D341Med (cell line): ENCODE data around the gene IQSEC3.
A peak's percentile ranks its signal among the peaks of the same experiment; 100 is the strongest.

Source experiments
- DNase-seq: peaks from one replicate; pipeline ENCODE4 v3.0.0; 2012; ENCODE audit warnings: low spot score

The IQSEC3 gene

GRCh38 chr12:80681-81190 is 14.2 kb downstream of the IQSEC3 start:
- peak; percentile 5 for DNase-seq

- DNase-seq: peak; percentile 12
Measured at GRCh38 chr12:82740-83139, 16.2 kb downstream of the IQSEC3 start.

- DNase-seq: peak; percentile 69
Measured at GRCh38 chr12:84056-84455, 17.5 kb downstream of the IQSEC3 start.

DNA sequence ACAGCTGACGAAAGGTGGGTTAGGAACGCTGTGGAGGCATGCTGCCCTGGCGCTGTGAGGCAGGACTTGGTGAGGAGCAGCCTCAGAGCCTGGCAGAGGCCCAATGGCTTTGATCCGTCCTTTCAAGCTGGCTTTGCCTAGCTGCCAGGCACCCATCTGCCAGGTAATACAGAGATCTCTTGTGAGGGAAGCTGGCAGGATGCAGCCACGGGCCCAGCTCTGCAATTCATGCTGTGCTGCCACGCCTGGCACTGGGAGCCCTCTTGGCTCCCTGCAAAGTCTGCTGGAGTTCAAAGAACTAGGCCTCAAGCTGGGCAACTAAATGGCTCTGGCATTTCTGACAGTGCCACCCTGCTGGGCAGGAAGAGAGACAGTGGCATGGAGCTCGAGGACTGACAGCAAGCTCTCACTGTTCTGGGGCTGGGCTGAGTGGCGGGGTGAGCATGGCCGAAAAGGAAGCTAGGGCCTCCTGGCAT is 18.7 kb downstream of the IQSEC3 start:
- DNase-seq: peak; percentile 57

GRCh38 chr12:87315-87714 is 20.7 kb downstream of the IQSEC3 start:
- DNase-seq: no peak

DNA sequence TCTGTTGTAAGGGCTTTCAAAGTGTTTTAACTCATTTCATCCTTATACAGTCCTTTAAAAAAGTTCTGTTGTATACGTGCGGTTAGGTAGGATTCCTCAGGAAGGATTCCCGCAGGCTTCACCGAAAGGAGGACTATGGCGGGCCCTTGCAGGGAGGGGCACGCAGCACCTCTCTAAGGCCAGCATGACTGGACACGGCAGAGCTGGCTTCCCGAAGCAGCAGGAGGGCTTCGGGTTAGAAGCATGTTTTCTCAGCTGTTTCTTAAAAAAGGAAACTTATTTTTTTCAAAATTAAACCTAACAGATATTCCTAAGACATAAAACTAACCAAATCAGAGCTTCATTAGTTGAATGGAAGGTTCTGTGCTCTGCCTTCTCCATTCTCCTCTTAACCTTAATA is 21.3 kb downstream of the IQSEC3 start:
- DNase-seq: no peak

- DNase-seq: no peak
Measured at GRCh38 chr12:89653-90052, 23.1 kb downstream of the IQSEC3 start.

- DNase-seq: no peak
Measured at GRCh38 chr12:91213-91612, 24.6 kb downstream of the IQSEC3 start.

DNA sequence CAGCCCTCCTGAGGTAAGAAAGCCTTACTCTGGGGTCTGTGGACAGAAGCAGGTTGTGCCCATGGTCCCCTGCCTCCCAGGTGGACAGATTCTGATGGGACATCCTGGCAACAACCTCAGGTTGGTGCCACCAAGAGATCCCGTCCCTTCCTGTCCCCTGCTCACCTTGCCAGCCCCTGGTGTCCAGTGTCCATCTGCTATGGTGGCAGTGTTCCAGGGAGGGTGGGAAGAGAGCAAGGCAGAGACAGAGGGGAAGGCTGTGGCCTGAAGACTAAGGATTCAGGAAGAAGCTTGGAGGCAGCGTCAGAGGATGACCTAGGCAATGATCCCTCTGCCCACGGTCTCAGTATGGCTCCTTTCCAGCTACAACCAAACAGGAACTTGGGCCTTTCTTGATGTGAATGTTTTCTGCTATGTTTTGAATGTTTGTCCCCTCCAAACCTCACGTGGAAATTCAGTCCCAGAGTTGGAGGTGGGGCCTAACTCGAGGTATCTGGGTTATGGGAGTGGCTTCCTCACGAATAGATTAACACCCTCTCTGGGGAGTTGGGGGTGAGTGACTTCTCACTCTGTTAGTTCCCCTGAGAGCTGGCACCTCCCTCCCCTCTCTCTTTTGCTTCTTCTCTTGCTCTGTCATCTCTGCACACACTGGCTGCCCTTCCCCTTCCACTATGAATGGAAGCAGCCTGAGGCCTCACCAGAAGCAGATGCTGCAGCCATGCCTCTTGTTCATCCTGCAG is 26.9 kb downstream of the IQSEC3 start:
- DNase-seq: no peak

DNA sequence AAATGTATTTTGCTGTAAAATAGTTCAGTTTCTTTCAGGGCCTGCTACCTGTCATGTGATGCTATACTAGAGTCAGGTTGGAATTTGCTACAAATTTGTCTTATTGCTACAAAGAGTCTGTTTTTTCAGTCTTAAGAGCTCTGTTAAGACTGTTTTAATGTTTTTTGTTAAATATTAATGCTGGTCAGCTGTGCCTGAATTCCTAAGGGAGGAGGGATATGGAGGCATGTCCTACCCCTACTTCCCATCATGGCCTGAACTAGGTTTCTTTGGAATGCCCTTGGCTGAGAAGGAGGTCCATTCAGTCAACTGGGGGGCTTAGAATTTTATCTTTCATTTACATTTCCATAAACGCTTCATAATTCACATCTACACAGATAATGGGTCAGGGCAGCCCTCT is 30.0 kb downstream of the IQSEC3 start:
- no peak for DNase-seq

DNA sequence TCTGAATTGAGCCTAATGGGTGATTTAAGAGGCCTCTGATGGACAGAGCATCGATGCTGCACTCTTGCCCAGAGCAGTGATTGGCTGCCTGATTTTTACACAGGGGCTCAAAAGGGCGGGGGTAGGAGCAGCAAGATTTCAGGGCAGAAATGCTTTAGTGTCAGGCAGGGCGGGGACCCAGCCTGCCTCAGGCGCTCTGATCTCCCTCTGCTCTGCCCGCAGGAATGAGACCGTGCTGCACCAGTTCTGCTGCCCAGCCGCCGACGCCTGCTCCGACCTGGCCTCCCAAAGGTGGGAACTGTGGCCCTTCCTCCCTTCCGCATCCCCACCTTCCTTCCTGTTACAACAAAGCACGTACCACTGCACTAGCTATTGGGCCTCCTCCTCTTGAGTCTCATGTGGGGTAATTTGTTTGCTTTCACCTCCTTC is 32.4 kb downstream of the IQSEC3 start:
- DNase-seq: no peak

DNA sequence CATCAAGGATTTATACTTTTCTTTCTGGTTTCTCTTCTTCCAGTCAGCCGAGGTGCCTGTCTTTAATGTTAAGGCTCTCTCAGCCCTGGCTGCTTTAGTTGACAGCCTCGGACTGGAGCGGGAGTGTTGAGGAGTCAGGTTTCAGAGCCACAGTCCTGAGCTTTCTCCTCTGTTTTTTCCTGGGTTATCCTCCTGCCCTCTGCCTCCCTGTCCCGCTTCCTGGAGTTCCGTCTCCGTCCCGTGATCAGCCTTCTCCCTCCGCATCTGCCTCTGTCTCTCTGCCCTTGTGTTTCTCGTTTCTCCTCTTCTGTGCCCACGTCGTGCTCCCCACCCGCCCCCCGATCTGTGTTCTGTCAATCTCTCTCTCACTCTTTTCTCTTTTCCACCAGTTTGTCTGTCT is 33.0 kb downstream of the IQSEC3 start:
- DNase-seq: no peak

GRCh38 chr12:101969-102878 is 35.7 kb downstream of the IQSEC3 start:
- no peak for DNase-seq

GRCh38 chr12:102879-103168 is 36.3 kb downstream of the IQSEC3 start:
- no peak for DNase-seq

GRCh38 chr12:103169-103981 is 36.8 kb downstream of the IQSEC3 start:
- DNase-seq: peak; percentile 77

GRCh38 chr12:104551-105081 is 38.0 kb downstream of the IQSEC3 start:
- peak; percentile 63 for DNase-seq

DNA sequence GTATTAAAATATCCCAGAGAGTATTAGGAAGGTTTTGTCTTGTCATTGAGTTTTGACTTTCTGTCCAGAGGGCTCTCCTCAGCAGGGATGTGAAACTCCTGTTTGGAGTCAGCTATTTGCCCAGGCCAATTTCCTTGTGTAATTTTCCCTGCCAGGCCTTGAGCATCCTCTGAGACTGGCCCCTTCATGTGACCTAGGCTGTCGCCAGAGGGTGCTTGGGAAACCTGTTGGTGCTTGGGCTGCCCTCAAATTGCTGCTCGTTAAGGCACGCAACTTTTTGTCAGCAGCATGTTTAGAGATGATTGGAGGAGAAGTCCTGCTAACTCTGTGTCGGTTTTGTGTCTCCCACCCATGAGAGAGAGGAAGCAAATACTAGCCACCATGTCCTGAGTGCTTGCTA is 39.1 kb downstream of the IQSEC3 start:
- no peak for DNase-seq

- no peak for DNase-seq
Measured at GRCh38 chr12:106118-106591, 39.6 kb downstream of the IQSEC3 start.

DNA sequence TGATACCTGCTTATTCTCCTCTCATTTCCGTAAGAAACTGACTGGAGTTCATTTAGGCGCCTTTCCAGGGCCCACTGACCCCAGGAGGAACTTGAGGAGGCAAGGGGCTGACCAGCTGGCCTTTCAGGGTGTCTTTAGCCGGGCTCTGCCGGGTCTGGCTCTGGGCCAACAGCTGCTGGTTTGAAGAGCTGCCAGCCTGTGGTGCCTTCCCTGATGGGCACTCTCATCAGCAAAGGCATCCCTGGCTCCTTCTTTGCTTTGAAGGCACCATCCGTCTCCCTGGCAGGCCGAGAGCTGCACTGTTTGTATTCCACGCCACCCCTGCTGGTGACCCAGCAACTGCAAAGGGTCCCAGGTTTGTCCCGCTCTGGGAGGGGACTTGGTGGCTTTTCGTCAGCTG is 42.0 kb downstream of the IQSEC3 start:
- DNase-seq: no peak

DNA sequence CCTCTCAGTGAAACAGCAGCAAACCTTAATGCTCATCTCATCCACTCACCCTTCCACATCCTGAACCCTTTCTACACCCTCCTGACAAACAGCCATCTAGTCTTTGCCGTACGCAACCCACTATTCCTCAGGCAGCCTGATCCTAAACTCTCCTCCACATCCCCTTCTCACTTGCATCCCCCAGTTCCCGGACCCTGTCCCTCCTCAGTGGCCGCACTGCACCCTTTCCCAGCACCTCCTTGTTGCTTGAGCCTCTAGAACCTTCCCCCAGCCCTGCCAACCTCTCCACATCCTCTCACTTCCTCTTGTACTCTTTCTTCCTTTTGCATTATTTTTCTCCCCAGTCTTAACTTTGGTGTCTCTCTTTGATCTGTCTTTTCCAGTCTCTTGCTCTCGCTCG is 42.9 kb downstream of the IQSEC3 start:
- DNase-seq: no peak

- DNase-seq: no peak
Measured at GRCh38 chr12:109872-110271, 43.3 kb downstream of the IQSEC3 start.
